GM04503 (cell line): Measurements from ENCODE around the gene BUB3.

Source experiments
- DNase-seq: peaks from one replicate; pipeline ENCODE4 v3.0.0-alpha.2; 2012; ENCODE audit warnings: low read depth

Gene BUB3

DNA sequence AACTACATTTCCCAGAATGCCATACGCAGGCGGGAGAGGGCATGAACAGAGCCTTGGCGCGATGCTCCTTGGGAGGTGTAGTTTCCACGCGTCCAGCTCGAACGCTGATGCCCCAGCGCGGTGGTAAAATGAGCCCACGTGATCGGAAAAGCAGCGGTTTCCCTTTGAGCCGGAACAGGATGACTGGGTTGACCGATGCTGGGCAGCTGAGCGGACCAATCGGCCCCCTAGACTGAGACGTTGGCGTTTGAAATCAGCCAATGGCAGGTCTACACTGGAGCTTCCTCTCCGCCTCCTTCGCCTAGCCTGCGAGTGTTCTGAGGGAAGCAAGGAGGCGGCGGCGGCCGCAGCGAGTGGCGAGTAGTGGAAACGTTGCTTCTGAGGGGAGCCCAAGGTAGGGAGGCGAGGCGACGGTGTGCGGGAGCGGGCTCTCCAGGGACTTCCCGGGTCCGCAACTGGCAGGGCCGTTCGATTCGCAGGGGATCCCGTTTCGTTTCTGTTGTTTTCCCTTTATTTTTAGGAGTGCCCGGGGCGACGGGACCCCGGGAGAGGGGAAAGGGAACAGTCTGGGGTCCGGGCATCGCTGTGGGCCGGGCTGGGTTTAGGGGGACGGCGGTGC lies at the start of gene BUB3:
Gene BUB3, plus strand, starts transcription at position 311 of the 619 bp plus-strand sequence. CDS start 516 bp downstream, outside the sequence.
- peak; percentile 98 for DNase-seq

- DNase-seq = no peak
These were observed 44.7 kb upstream of the BUB3 start for GRCh38 chr10:123109466-123109865.

DNA sequence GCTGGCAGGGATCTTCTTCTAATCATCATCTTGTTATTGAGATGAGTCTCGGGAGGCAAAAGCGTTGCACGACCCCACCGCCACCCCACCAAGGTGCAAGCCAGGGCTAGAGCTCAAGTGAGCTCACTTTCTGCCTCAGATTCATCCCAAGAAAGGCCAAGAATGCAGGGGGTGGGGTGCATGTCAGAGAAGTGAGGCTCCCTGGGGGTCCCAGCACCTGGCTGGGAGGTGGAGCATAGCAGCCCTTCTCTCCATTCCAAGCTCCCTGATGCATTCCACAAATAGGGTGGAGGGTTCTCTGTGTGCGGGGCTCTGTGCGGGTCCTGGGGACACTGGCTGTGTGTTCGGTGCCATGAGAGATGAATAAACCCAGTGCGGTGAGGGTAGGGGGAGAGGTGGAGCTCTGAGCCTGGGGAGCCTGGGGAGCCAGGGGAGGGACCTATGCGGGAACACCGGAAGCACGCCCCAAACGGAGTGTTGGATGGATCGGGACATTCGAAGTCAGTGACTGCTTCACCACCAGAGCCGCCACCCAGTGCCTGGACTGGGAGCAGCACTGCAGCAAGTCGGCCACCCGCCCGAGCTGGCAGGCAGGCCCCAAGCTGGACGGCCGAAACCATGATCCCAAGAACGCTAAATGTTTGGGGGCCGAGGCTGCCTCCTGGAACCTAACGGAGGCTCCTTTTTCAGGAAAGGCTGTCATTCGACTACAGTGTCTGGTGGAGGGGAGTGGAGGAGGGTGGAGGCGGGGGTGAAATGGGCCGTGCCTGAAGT lies 36.4 kb upstream of the BUB3 start:
- no peak for DNase-seq

GRCh38 chr10:123119081-123119480 lies 35.1 kb upstream of the BUB3 start:
- DNase-seq = no peak

GRCh38 chr10:123126246-123126645 lies 28.0 kb upstream of the BUB3 start:
- no peak for DNase-seq

DNA sequence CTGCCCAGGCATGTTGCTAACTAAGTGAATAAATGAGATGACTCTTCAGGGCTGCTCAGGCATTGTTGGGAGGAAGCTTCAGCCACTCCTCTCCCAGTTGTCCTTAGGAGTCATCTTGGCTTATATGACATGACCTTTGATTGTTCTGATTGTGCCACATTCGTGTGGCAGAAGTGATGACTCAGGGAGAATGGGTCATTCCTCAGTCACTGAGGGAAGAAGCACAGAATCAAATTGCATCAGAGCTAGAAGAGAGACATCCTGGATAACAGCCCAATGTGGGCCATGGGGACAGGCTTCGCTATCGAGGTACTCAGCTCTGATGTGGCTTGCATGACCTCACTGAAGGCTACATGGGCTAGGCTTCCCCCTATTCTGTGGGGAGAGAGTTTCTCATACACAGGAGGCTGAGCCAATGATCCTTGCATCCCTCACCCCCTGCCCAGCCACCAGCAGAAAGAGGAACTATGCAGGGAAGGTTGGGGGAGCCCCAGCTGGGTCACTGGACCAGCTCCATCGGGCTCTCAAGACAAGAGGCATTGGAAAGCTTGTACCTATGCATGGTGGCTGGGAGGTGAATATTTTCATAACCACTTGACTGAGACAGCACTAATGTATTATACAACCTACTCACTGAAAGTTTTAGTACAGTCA lies 24.5 kb upstream of the BUB3 start:
- DNase-seq = no peak

DNA sequence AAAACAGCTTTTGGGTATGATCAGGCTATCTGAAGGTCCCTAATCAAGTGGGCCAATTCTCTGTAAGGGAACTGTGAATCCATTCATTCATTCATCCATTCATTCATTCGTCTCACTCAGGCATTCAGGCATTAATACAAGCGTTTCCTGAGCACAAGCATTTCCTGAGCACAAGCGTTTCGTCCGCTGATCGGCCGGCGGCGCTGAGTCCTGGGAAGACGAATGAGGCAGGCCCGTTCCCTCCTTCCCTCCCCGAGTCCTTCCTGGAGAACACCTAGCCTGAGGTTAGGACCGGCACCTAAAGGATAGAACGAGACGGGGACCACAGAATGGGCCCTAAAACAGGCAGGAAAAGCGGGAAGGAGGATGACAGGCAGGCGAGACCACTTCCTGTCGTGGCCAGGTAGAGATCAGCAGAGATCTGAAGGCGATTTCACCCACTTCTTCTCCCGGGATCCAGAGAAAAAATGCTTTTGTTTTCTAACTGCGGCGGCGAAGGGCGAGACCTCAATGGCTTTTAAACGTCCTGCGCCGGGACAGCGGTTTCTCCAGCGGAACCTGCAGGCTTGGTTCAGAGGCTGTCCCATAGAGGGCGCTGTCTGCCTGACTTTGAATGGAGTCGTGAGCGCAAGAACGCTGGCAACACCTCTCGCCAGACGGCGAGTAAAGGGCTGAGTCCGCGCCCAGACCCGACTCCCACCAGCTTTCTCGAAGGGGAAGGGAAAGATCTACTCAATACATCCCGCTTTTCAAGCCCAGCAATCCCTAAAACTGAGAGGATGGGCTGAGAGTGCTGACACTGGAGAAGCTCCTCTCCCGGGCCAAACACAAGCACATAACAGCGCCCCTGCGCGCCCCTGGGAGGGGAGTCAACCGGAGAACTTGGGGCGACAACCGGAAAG lies 21.4 kb upstream of the BUB3 start:
- DNase-seq = no peak

DNA sequence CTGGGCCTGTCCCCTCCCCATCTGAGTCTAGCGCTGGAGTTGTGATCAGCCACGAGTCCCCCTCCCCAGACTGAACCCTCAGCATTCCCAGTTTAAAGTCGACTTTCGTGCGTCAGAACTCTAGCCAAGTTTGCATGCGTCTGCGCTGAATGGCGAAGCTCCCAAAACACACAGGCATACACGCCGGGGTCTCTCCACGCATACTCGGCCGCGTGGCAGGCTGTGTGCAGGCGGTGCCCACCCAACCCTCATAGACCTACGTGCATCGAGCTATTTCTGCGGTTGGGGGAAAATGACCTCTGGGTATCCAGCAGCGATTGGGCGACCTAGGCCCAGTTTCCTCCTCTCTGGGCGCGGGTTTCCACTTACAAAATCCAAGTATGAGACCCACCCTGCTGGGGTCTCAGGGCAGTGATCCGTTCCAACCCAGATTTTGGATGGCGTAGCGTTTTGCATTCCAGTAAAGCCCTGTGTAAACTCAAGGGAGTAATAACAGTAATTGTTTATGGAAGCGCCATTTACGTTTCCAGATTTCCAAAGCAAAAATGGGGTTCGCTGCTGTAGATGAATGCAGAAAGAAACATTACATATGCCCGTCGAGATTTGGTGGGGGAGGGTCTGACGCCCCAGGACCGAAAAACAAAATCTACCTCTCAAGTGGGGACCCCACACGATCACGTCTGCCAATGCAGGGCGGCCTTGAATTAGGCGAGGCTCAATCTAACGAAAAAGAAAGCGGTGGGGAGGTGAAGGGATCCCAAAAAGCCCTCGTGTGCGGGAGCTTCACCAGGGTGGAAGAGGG lies 20.5 kb upstream of the BUB3 start:
- DNase-seq = no peak

DNA sequence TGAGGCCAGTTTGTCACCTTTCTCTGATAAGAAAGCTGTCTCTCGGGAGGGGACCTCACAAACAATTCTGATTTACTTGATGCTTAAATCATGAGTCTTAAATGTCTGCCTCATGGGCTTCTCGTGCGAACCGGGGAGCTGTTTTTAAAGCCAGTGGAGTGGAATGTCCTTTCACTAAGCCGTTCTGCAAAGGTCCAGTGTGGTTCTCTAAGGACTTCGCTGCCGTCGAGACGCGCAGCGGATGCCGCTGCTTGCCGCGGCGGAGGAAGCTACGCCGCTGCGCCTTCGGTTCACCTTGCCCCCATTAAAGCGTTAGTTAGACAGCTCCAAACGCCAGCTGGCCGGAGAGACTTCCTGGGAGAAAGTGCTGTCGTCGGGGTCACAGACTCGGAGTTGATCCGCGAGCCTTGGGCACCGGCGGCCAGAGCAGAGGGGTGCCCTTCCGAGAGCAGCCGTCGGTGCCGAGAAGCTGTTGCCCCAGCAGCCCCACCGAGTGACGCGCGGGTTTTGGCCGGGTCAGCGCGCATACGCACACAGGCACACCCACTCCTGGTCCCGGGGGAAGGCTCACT lies 19.8 kb upstream of the BUB3 start:
- no peak for DNase-seq

DNA sequence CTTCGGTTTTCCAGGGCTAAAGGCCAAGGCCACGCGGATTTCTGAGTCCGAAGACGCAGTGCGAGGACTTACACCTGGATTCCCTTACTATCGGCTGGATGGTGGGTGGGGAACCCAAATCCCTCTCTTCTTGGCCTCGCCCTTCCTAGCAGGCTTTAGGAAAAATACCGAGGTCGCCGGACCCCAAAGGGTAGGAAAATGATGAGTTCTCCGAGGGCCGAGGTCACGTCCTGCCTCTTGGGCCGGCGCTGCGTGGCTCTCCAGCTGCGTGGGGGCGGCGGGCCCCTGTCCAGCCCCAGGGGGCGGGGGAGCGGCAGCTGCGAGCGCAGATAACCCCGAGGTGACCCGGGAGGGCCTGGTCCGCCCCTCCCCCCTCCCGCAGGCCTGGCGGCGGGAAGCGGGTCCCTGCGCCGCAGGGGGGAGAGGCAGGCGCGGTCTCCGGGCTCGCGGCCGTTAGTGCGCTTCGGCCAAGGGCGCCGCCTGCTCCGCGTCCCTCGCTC lies 19.2 kb upstream of the BUB3 start:
- DNase-seq = no peak

GRCh38 chr10:123135415-123136141 lies 18.6 kb upstream of the BUB3 start, which contains the start of gene HMX3:
Gene HMX3 (plus strand): TSS chr10:123135970. CDS start chr10:123136051, 81 bp downstream.
- no peak for DNase-seq

DNA sequence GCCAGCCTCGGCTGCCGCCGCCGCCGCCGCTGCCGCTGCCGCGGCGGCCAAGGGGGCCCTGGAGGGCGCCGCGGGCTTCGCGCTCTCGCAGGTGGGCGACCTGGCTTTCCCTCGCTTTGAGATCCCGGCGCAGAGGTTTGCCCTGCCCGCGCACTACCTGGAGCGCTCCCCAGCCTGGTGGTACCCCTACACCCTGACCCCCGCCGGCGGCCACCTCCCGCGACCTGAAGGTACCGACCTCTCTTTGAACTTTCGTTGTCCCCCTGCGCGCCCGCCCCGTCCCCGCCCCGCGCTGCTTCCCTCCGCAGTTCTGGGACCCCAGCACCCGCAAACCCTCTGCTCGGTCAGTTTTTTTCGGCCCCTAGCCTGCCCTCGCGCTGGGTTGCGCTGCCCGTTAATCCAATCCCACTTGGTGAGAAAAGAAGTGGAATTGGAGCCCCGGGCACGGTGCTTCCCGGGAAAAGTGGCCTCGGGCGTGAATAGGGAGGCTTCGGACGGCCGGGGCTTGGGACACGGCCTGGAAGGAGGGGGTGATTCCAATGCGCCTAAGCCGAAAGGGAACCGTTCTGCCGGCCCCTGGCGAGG lies 17.9 kb upstream of the BUB3 start:
- no peak for DNase-seq

DNA sequence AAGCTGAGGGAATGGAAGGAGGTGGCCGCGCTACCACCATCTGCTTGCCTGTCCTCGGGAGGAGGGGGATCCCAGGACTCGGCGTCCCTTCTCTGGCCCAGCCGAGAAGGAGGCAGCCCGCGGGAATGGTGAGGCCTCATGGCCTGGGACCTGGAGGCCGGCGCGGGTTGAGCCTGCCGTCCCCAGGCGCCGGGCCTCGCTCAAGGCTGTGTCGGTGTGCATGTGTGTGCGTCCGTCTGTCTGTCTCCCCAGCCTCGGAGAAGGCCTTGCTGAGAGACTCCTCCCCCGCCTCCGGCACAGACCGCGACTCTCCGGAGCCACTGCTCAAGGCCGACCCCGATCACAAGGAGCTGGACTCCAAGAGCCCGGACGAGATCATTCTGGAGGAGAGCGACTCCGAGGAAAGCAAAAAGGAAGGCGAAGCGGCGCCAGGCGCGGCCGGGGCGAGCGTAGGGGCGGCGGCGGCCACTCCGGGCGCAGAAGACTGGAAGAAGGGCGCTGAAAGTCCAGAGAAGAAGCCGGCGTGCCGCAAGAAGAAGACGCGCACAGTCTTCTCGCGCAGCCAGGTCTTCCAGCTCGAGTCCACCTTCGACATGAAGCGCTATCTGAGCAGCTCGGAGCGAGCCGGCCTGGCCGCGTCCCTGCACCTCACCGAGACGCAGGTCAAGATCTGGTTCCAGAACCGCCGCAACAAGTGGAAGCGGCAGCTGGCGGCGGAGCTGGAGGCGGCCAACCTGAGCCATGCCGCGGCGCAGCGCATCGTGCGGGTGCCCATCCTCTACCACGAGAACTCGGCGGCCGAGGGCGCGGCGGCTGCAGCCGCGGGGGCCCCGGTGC lies 17.2 kb upstream of the BUB3 start:
- no peak for DNase-seq

DNA sequence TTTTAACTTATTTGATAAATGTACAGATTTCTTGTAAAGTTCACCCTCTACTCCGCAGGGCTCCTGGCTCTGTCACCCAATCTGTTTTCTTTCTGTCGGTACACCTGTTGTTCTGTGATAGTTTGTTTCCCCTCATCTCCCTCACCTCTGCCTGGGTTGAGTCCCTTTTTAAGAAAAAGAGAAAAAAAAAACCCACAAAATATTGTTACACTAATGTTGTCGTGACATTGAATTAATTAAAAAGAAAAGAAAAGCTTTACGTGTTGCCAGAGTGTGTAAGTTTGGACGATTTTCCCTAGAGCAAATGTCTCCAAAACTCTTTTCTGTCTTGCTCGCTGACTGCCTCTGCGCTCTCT lies 15.1 kb upstream of the BUB3 start:
- DNase-seq = no peak

DNA sequence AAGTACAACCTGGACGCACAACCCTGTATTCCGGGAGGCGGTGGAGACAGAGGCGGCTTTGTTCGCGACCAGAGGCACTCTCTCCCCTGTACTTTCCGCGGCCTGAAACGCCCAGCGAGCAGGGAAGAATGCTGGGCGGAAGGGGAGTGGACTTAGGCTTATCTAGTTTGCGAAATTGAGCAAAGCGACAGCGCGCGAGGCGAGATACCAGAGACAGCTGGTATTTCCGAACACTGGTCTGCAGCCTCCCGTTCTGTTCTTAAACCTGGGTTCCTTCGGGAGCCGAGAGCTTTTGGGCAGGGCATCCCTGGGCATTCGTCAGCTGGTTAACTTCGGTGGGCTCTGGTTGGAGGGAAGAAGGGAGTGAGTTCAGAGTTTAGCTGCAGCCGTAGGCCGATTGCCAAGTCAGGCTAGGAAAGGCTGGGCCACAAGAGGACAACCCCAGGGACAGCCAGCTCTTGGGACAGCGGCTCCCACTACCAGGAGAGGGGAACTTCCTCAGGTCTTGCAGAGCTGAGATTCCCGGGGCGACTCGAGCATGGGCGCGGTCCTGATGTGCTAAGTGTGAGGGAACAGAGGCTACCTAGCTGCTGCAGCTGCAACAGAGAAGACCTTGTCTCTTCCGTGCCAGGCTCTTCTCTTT lies 14.6 kb upstream of the BUB3 start:
- no peak for DNase-seq

DNA sequence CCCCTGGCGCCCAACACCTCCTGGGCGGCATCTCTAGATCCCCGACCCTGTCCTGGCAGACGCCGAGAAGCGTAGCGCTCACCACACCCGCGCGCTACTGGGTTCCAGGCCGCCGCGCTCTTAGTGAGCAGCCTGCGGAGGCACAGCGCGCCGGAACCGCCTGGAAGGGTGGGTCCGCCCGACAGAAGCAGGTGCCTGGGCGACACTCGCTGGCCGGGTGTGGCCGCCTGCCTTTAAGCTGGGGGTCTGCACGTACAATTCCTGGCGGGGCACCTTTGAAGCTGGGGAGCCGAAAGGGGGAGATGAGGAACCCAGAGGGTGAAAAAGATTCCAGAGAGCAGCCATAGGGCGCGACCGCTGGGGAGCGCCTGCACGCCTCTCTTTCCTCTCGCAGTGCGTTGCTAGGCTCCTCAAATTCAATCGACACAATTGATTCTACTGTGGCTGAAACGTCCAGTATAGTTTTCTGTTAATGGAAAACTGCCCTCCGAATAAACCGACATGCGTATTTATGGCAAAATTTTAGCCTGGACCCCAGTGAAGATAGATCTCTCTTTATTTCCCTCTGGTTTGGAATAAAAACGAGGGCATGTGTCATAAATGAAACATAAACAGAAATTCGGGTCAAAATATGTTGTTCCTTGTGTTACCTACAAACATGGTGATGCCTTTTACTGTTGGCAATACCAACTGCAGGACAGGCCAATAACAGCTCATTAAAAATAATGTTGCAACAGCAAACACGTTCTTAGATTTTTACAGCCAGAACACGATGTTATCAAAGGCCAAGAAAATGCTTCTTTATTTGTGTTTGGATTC lies 13.8 kb upstream of the BUB3 start:
- DNase-seq = no peak

- DNase-seq = no peak
These were observed 13.2 kb upstream of the BUB3 start for GRCh38 chr10:123140983-123141390.
